DOHH2 (cell line): ENCODE results near the gene ANAPC2.

ENCODE experiments used
- EZH2phosphoT487 ChIP-seq: fragments of 200-600 bp; sonication (generic); IDR thresholded peaks from 2 replicates; pipeline ENCODE4 v1.6.1; 2017; ENCODE audit warnings: borderline replicate concordance, mild to moderate bottlenecking, antibody characterized with exemption, low read length, moderate library complexity, mixed read lengths
- TF ChIP-seq, protein P1 (sequence below): fragments of 200-600 bp; sonication (generic); IDR thresholded peaks from one replicate; pipeline ENCODE4 v1.5.1; 2014; ENCODE audit warnings: antibody characterized with exemption, mild to moderate bottlenecking, low read depth, low read length; ENCODE audit not compliant: poor library complexity, severe bottlenecking

DNA sequence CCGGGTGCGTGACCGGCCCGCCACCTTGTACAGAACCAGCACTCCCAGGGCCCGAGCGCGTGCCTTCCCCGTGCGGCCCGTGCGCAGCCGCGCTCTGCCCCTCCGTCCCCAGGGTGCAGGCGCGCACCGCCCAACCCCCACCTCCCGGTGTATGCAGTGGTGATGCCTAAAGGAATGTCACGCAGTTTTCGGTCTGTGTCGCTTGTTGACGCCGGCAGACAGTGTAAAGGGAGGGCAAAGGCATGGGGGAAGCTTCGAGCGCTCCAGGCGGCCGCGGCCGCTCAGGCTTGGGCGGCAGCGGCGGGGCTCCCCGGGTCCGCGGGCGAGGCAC, 19.8 kb downstream of the ANAPC2 start:
- TF ChIP-seq, protein P1, sequence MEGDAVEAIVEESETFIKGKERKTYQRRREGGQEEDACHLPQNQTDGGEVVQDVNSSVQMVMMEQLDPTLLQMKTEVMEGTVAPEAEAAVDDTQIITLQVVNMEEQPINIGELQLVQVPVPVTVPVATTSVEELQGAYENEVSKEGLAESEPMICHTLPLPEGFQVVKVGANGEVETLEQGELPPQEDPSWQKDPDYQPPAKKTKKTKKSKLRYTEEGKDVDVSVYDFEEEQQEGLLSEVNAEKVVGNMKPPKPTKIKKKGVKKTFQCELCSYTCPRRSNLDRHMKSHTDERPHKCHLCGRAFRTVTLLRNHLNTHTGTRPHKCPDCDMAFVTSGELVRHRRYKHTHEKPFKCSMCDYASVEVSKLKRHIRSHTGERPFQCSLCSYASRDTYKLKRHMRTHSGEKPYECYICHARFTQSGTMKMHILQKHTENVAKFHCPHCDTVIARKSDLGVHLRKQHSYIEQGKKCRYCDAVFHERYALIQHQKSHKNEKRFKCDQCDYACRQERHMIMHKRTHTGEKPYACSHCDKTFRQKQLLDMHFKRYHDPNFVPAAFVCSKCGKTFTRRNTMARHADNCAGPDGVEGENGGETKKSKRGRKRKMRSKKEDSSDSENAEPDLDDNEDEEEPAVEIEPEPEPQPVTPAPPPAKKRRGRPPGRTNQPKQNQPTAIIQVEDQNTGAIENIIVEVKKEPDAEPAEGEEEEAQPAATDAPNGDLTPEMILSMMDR: no peak
- TF ChIP-seq EZH2phosphoT487: no peak
